ENCODE measurements around the gene SUCLG2. TPM values are rescaled to one million over a fixed set of nuclear protein-coding genes. Genes with fewer than 3 reads are reported as not detected.

Gene SUCLG2
- total RNA-seq, 3 donors from 2014 or later (not counting 1 experiment from before 2014, with no cell fraction given), result 43.6 to 55.8 (median 49.9) TPM

DNA sequence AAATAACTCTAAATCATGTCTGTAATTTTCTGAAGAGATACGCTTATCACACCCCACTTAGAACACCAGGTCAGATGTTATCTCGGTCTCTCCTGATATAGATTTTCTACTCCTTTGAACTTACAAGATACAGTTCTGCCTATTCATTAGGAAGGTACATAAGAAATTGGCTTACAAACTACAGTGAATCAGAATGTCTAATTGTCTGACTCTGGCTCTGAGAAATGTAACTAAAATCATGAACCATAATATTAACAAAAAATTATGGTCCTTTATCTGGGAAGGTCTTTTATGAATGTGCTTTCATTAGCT is 235.2 kb downstream of the SUCLG2 start:
- DNase-seq, result no peak
- no peak overlapping the region for H3K27ac Mint-ChIP-seq

DNA sequence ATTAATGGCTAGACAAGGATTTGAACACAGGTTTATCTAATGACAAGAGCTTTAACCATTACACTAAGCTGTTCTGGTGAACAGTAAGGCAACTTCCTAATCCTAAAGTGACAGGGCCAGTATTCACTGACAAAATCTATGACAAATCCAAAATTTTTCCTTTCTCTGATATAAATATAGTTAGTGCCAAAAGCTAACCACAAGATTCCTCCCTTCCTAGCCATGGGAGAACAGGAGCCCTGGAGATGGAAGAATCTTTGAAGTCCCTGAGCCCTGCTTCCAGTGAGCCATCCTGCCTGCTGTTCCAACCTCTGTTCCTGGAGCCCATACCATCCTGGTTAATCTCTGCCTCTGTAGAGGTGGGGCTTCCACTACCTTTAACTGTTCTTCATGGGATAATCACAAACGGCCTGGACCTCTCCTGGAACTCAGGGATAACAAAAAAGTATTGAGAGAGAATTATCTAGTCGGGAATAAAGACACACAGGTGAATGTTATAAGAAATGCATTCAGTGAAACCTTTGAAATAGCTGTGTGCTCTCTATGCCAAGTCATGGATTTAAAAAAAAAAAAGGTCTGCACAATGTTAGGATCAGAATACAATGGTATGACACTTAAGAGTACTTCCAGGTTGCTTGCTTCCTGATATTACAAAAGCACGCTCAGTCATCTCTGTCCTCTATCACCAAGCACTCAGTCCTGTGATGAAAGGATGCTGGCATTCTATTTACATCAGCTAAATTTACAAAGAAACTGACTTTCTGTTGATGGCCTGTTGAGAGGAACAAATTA is 235.8 kb downstream of the SUCLG2 start:
- no peaks in the 10 kb centered on the region for H3K27me3 Mint-ChIP-seq (ENCODE audit: low read depth in 2 of 2)
- H3K4me3 Mint-ChIP-seq, result no peak overlapping the region
- no peak for DNase-seq
- no peak overlapping the region for H3K27ac Mint-ChIP-seq
- WGBS (ENCODE audit: insufficient coverage), result 93% methylated on average over 2 of the region's 3 CpGs
- no peak for ATAC-seq
- peaks cover 24% of the 10 kb centered on the region for H3K36me3 Mint-ChIP-seq
- peaks cover 8% of the 10 kb centered on the region for H3K36me3 ChIP-seq (ENCODE audit: control insufficient read depth, insufficient read depth, low read length)
- H3K4me1 ChIP-seq (ENCODE audit: control insufficient read depth, insufficient read depth, low read length), result no peaks in the 10 kb centered on the region
- H3K27ac ChIP-seq (ENCODE audit: low read length), result no peak overlapping the region
- H3K9me3 ChIP-seq (ENCODE audit: control insufficient read depth, insufficient read depth, low read length), result no peaks in the 10 kb centered on the region
- TF ChIP-seq, protein P1, sequence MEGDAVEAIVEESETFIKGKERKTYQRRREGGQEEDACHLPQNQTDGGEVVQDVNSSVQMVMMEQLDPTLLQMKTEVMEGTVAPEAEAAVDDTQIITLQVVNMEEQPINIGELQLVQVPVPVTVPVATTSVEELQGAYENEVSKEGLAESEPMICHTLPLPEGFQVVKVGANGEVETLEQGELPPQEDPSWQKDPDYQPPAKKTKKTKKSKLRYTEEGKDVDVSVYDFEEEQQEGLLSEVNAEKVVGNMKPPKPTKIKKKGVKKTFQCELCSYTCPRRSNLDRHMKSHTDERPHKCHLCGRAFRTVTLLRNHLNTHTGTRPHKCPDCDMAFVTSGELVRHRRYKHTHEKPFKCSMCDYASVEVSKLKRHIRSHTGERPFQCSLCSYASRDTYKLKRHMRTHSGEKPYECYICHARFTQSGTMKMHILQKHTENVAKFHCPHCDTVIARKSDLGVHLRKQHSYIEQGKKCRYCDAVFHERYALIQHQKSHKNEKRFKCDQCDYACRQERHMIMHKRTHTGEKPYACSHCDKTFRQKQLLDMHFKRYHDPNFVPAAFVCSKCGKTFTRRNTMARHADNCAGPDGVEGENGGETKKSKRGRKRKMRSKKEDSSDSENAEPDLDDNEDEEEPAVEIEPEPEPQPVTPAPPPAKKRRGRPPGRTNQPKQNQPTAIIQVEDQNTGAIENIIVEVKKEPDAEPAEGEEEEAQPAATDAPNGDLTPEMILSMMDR (IDR thresholded peaks at IDR 0.05), result no peak
- peaks cover 0 to 6% of the 10 kb centered on the region in 2 donors for H3K9me3 Mint-ChIP-seq
- intact Hi-C loops (cut with micrococcal nuclease), result no loop called here
- H3K4me3 ChIP-seq (ENCODE audit: low read length), result no peak overlapping the region
- no peaks in the 10 kb centered on the region for H3K27me3 ChIP-seq (ENCODE audit: control insufficient read depth, insufficient read depth, low read length)
- peaks cover 23 to 26% of the 10 kb centered on the region in 2 donors for H3K4me1 Mint-ChIP-seq

More for the DNA sequence above, 235.2 kb downstream of the SUCLG2 start:
- peaks cover 0 to 6% of the 10 kb centered on the region in 2 donors for H3K9me3 Mint-ChIP-seq
- Histone ChIP-seq H3K9me3 (ENCODE audit: control insufficient read depth, insufficient read depth, low read length) (no peaks in the 10 kb centered on the region), H3K27me3 (ENCODE audit: control insufficient read depth, insufficient read depth, low read length) (no peaks in the 10 kb centered on the region), H3K36me3 (ENCODE audit: control insufficient read depth, insufficient read depth, low read length) (peaks cover 8% of the 10 kb centered on the region), H3K4me1 (ENCODE audit: control insufficient read depth, insufficient read depth, low read length) (no peaks in the 10 kb centered on the region), H3K27ac (ENCODE audit: low read length) (no peak overlapping the region), H3K4me3 (ENCODE audit: low read length) (no peak overlapping the region)
- no peaks in the 10 kb centered on the region for H3K27me3 Mint-ChIP-seq (ENCODE audit: low read depth in 2 of 2)
- H3K4me3 Mint-ChIP-seq, result no peak overlapping the region
- ATAC-seq, result no peak
- peaks cover 28 to 29% of the 10 kb centered on the region in 2 donors for H3K4me1 Mint-ChIP-seq
- peaks cover 24% of the 10 kb centered on the region for H3K36me3 Mint-ChIP-seq
- WGBS (ENCODE audit: insufficient coverage), result no CpG with 5 or more reads among the region's 2 CpGs
- intact Hi-C loops (cut with micrococcal nuclease), result no loop called here
- TF ChIP-seq, protein P1 (IDR thresholded peaks at IDR 0.05), result no peak

DNA sequence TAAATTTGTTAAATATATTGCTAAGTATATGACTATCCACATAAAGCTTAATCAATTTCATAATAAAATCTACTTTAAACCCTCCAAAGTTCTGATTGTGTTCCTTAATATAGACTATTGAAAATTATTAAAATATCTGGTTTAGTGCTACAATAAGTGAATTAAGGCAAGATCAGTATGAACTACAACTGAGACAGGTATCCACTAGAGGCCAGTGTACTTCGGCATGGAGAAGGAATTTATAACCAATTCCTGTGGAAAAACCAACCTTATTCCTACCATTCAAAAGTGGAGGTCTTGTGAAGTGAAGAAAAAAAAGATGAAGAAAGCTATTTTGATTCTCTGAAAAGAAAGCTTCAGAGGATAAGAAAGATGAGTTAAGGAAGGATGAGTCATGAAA is 237.7 kb downstream of the SUCLG2 start:
- no peak overlapping the region for H3K4me3 Mint-ChIP-seq
- DNase-seq (no peak), ATAC-seq (no peak)
- no peak overlapping the region for H3K4me3 ChIP-seq (ENCODE audit: low read length)
- TF ChIP-seq, protein P1 (IDR thresholded peaks at IDR 0.05), result no peak
- peaks cover 0 to 6% of the 10 kb centered on the region in 2 donors for H3K9me3 Mint-ChIP-seq
- WGBS (ENCODE audit: insufficient coverage), result no CpG with 5 or more reads among the region's 1 CpG
- H3K27ac ChIP-seq (ENCODE audit: low read length), result no peak overlapping the region
- H3K4me1 ChIP-seq (ENCODE audit: control insufficient read depth, insufficient read depth, low read length), result no peaks in the 10 kb centered on the region
- no peaks in the 10 kb centered on the region for H3K9me3 ChIP-seq (ENCODE audit: control insufficient read depth, insufficient read depth, low read length)
- no peaks in the 10 kb centered on the region for H3K27me3 Mint-ChIP-seq (ENCODE audit: low read depth in 2 of 2)
- H3K27ac Mint-ChIP-seq, result no peak overlapping the region
- H3K4me1 Mint-ChIP-seq, result peaks cover 13 to 34% of the 10 kb centered on the region in 2 donors
- peaks cover 24% of the 10 kb centered on the region for H3K36me3 Mint-ChIP-seq
- intact Hi-C loops (cut with micrococcal nuclease), result no loop called here
- no peaks in the 10 kb centered on the region for H3K27me3 ChIP-seq (ENCODE audit: control insufficient read depth, insufficient read depth, low read length)
- peaks cover 8% of the 10 kb centered on the region for H3K36me3 ChIP-seq (ENCODE audit: control insufficient read depth, insufficient read depth, low read length)

DNA sequence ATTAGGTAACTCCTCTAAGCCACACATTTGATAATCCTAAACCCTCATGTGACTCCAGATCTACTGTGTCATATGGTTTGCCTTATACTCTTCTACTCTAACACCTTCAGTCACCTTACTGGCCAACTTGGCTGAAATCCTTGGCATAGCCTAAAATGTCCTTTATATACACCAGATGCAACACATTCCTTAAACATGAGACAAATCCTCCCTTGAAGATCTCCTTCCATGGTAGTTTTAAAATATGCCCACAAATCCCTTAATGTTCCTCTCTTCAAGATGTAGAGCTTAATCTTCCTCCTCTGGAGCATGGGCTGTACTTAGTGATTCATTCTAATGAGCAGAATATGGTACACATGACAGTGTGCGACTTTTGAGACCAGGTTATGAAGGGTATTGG is 238.9 kb downstream of the SUCLG2 start:
- no peak overlapping the region for H3K27ac Mint-ChIP-seq
- no peak overlapping the region for H3K4me3 Mint-ChIP-seq
- peaks cover 22% of the 10 kb centered on the region for H3K36me3 Mint-ChIP-seq
- H3K4me1 Mint-ChIP-seq, result peaks cover 25 to 46% of the 10 kb centered on the region in 2 donors
- no peak for ATAC-seq
- TF ChIP-seq, protein P1 (IDR thresholded peaks at IDR 0.05), result no peak
- intact Hi-C loops (cut with micrococcal nuclease), result no loop called here
- DNase-seq, result no peak
- Histone ChIP-seq H3K4me1 (ENCODE audit: control insufficient read depth, insufficient read depth, low read length) (no peaks in the 10 kb centered on the region), H3K27me3 (ENCODE audit: control insufficient read depth, insufficient read depth, low read length) (no peaks in the 10 kb centered on the region), H3K9me3 (ENCODE audit: control insufficient read depth, insufficient read depth, low read length) (no peaks in the 10 kb centered on the region), H3K4me3 (ENCODE audit: low read length) (no peak overlapping the region), H3K27ac (ENCODE audit: low read length) (no peak overlapping the region), H3K36me3 (ENCODE audit: control insufficient read depth, insufficient read depth, low read length) (peaks cover 2% of the 10 kb centered on the region)
- no peaks in the 10 kb centered on the region for H3K27me3 Mint-ChIP-seq (ENCODE audit: low read depth in 2 of 2)
- peaks cover 0 to 6% of the 10 kb centered on the region in 2 donors for H3K9me3 Mint-ChIP-seq
- WGBS (ENCODE audit: insufficient coverage), result 60% methylated on average over 1 of the region's 1 CpG

Measured in natural killer cell (primary cell).